K562 (cell line): ENCODE data around the gene OR2V2. TPM values are rescaled to one million over a fixed set of nuclear protein-coding genes. Genes with fewer than 3 reads are reported as not detected.

Experiments used
- ATF7 ChIP-seq: fragments of 450-650 bp; IDR thresholded peaks from 2 replicates; pipeline ENCODE4 v1.7.1; 2014; ENCODE audit warnings: mild to moderate bottlenecking, moderate library complexity
- EHMT2 ChIP-seq: fragments of 450-650 bp; IDR thresholded peaks from 2 replicates; pipeline ENCODE4 v1.6.1; 2018; ENCODE audit warnings: antibody characterized with exemption
- ESRRB ChIP-seq: fragments of 250-450 bp; sonication (Bioruptor Pico); IDR thresholded peaks from 2 replicates; pipeline ENCODE4 v1.5.0; 2020; ENCODE audit warnings: mild to moderate bottlenecking, moderate library complexity, borderline replicate concordance
- FOXP1 ChIP-seq: sonication (generic); formaldehyde crosslinking; IDR thresholded peaks from 2 replicates; pipeline ENCODE4 v1.8.0; 2022; ENCODE audit warnings: mild to moderate bottlenecking, missing genetic modification reagents
- GATAD2A ChIP-seq: fragments of 450-650 bp; IDR thresholded peaks from 2 replicates; pipeline ENCODE4 v1.6.1; 2017
- HDAC6 ChIP-seq: IDR thresholded peaks from 2 replicates; pipeline ENCODE4 v1.6.1; 2012; ENCODE audit warnings: low read depth, mild to moderate bottlenecking, control low read depth, inconsistent platforms, low read length, moderate library complexity
- HNRNPH1 ChIP-seq: fragments of 200-400 bp; formaldehyde crosslinking; optimal IDR thresholded peaks from 2 replicates; pipeline ENCODE3; 2017; ENCODE audit warnings: low read depth, mild to moderate bottlenecking, low read length, moderate library complexity
- MECOM ChIP-seq: fragments of 250-450 bp; sonication (Bioruptor Pico); IDR thresholded peaks from 2 replicates; pipeline ENCODE4 v1.8.0; 2022; ENCODE audit warnings: inconsistent platforms
- MTA1 ChIP-seq: fragments of 450-650 bp; IDR thresholded peaks from 2 replicates; pipeline ENCODE4 v1.6.1; 2017; ENCODE audit warnings: borderline replicate concordance
- MYBL2 ChIP-seq, 2 experiments: fragments of 450-650 bp in 1 of 2; sonication (generic) in 1 of 2; formaldehyde crosslinking in 1 of 2; IDR thresholded peaks; 2 replicates each; pipeline versions ENCODE4 v1.6.1 to v1.8.1; 2017 to 2022; ENCODE audit warnings: borderline replicate concordance in 1 of 2, inconsistent platforms in 1 of 2, low read depth in 1 of 2, mild to moderate bottlenecking in 1 of 2, missing genetic modification reagents in 1 of 2, moderate library complexity in 1 of 2
- NR2F6 ChIP-seq: fragments of 450-650 bp; formaldehyde crosslinking; IDR thresholded peaks from 2 replicates; pipeline ENCODE4 v1.4.0; 2020; ENCODE audit warnings: mild to moderate bottlenecking
- POLR2H ChIP-seq: IDR thresholded peaks from 2 replicates; pipeline ENCODE4 v1.6.1; 2016; ENCODE audit warnings: missing genetic modification characterization, low read depth, mild to moderate bottlenecking, control low read depth, missing compliant biosample characterization, moderate library complexity
- SMAD2 ChIP-seq: fragments of 150-350 bp; IDR thresholded peaks from 2 replicates; pipeline ENCODE4 v1.6.1; 2014; ENCODE audit warnings: low read depth, mild to moderate bottlenecking, low read length
- STAG1 ChIP-seq: sonication (generic); formaldehyde crosslinking; IDR thresholded peaks from 2 replicates; pipeline ENCODE4 v1.5.0; 2020; ENCODE audit warnings: missing genetic modification reagents, borderline replicate concordance
- TEAD1 ChIP-seq, 2 experiments: fragments of 450-650 bp in 1 of 2; sonication (generic) in 1 of 2; formaldehyde crosslinking; IDR thresholded peaks; 2 replicates each; pipeline versions ENCODE4 v1.4.0 to v1.8.0; 2020 to 2022; ENCODE audit warnings: mild to moderate bottlenecking in 2 of 2, missing genetic modification reagents in 1 of 2
- ZBTB33 ChIP-seq: sonication (generic); formaldehyde crosslinking; IDR thresholded peaks from 2 replicates; pipeline ENCODE4 v1.8.1; 2023; ENCODE audit warnings: mild to moderate bottlenecking, missing genetic modification reagents
- ZNF143 ChIP-seq: sonication (generic); formaldehyde crosslinking; IDR thresholded peaks from 2 replicates; pipeline ENCODE4 v1.9.0; 2022; ENCODE audit warnings: mild to moderate bottlenecking, missing genetic modification reagents
- ZNF408 ChIP-seq: fragments of 250-450 bp; sonication (Bioruptor Pico); IDR thresholded peaks from 2 replicates; pipeline ENCODE4 v1.4.0; 2020; ENCODE audit warnings: low read depth, mild to moderate bottlenecking, moderate library complexity
- ZNF668 ChIP-seq: fragments of 250-450 bp; sonication (Bioruptor Pico); IDR thresholded peaks from 2 replicates; pipeline ENCODE4 v1.8.0; 2022; ENCODE audit warnings: mild to moderate bottlenecking, inconsistent platforms
- polyA plus RNA-seq, 8 experiments: library from polyadenylated mRNA; depleted of rRNA in 4 of 8; stranded (reverse) in 5 of 8; unstranded in 3 of 8; fragments of >200 nt; fragmentation: Nextera tagmentation in 2 of 8; fragmentation: Illumina TruSeq in 1 of 8; extraction: Ambion mirVana in 2 of 8; extraction: Trizol in 1 of 8; gene quantifications; 2 replicates each; pipeline versions ENCODE4 v1.2.1 to v1.2.3, GENCODE V29; 2011 to 2014; ENCODE audit warnings: inconsistent platforms in 1 of 8, missing spikeins in 1 of 8
- total RNA-seq, 7 experiments: library from RNA; depleted of rRNA in 6 of 7; stranded (reverse); fragments of >200 nt in 6 of 7; fragmentation: Illumina TruSeq in 2 of 7; extraction: Trizol in 2 of 7; gene quantifications; 2 replicates each; pipeline versions ENCODE4 v1.2.1 to v1.2.3, GENCODE V29; 2011 to 2021; ENCODE audit warnings: low replicate concordance in 1 of 7
- TF ChIP-seq, protein P1 (sequence below): fragments of 250-450 bp; sonication (Bioruptor Pico); IDR thresholded peaks from 2 replicates; pipeline ENCODE4 v1.8.0; 2021; ENCODE audit warnings: borderline replicate concordance, mild to moderate bottlenecking, moderate library complexity; ENCODE audit not compliant: poor library complexity, severe bottlenecking
- TF ChIP-seq, protein P2 (sequence below): fragments of 250-450 bp; sonication (Bioruptor Pico); IDR thresholded peaks from 2 replicates; pipeline ENCODE4 v1.5.0; 2021; ENCODE audit warnings: mild to moderate bottlenecking, borderline replicate concordance
- TF ChIP-seq, protein P3 (sequence below): sonication (generic); formaldehyde crosslinking; IDR thresholded peaks from 2 replicates; pipeline ENCODE4 v1.8.1; 2022; ENCODE audit warnings: missing genetic modification reagents

OR2V2 gene
- total and polyA plus RNA-seq, 9 of the 15 experiments (the other 6 are each of a cell fraction or from before 2014, with no cell fraction given) = 0.01 TPM; not detected in 8

DNA sequence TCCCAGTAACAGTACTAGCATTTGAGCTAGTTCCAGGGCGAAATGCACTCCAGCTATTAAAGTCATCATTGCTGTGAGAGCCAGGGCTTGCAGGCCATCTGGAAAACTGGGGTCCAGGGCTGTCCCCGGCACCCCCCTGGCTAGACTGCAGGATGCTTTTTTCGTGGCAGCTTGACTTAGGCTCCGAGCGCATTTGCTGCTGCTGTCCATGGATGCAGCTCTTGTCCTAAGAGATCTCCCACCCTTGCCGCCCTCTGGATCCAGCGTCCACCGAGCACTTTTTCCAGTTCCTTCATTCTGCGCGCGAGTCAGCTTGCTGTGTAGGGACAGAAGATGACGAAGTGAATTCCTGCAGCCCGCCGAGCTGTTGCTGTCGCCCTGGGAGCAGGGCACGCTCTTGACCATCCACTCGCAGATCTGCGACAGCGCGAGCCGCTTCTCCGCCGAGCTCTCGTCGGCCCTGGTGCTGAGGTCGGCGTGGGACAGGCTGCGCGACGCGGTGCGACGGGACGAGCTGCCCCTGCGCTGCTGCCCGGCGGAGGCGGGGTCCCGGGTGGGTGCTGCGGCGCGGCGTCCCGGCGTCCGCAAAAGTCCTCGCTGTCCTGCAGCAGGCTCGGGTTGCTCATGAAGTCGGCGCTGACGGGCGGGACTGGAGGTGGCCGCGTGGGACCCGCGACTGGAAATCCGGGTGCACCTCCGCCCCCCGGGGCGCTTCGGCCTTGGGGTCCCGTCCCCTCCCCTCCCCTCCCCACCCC lies 47.1 kb upstream of the OR2V2 start (continued):
- no peak for TF ChIP-seq ZNF143 (CRISPR knock-in tag)
- TF ChIP-seq, protein P1, sequence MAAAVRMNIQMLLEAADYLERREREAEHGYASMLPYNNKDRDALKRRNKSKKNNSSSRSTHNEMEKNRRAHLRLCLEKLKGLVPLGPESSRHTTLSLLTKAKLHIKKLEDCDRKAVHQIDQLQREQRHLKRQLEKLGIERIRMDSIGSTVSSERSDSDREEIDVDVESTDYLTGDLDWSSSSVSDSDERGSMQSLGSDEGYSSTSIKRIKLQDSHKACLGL (CRISPR knock-in tag) = no peak
- peak in 1 of 2 experiments; percentile 44; a peak in 1 of 4 replicates for TF ChIP-seq TEAD1 (CRISPR knock-in tag; IDR thresholded peaks at IDR 0.05)
- TF ChIP-seq, protein P2, sequence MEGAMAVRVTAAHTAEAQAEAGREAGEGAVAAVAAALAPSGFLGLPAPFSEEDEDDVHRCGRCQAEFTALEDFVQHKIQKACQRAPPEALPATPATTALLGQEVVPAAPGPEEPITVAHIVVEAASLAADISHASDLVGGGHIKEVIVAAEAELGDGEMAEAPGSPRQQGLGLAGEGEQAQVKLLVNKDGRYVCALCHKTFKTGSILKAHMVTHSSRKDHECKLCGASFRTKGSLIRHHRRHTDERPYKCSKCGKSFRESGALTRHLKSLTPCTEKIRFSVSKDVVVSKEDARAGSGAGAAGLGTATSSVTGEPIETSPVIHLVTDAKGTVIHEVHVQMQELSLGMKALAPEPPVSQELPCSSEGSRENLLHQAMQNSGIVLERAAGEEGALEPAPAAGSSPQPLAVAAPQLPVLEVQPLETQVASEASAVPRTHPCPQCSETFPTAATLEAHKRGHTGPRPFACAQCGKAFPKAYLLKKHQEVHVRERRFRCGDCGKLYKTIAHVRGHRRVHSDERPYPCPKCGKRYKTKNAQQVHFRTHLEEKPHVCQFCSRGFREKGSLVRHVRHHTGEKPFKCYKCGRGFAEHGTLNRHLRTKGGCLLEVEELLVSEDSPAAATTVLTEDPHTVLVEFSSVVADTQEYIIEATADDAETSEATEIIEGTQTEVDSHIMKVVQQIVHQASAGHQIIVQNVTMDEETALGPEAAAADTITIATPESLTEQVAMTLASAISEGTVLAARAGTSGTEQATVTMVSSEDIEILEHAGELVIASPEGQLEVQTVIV (CRISPR knock-in tag) = no peak
- TF ChIP-seq ESRRB = no peak
- no peak for TF ChIP-seq HDAC6
- no peak for TF ChIP-seq ZNF408
- 0 out of 2 replicates have a peak, but pooled peaks have one; percentile 23 for TF ChIP-seq ATF7
- TF ChIP-seq FOXP1 (CRISPR knock-in tag) = no peak
- no peak for TF ChIP-seq MTA1
- TF ChIP-seq POLR2H = no peak
- TF ChIP-seq EHMT2 = no peak
- no peak for TF ChIP-seq NR2F6 (CRISPR knock-in tag)
- no peak for TF ChIP-seq MECOM (CRISPR knock-in tag)
- TF ChIP-seq GATAD2A = peak; percentile 65; the same call in 1 of the 2 replicates
- TF ChIP-seq SMAD2 = no peak
- TF ChIP-seq STAG1 = no peak
- TF ChIP-seq ZNF668 (CRISPR knock-in tag) = no peak
- TF ChIP-seq ZBTB33 (CRISPR knock-in tag) = no peak
- no peak for TF ChIP-seq MYBL2 (IDR thresholded peaks at IDR 0.05; ENCODE audit: low read depth)
- TF ChIP-seq MYBL2 (CRISPR knock-in tag; IDR thresholded peaks at IDR 0.05; ENCODE audit: borderline replicate concordance) = no peak
- TF ChIP-seq, protein P3, sequence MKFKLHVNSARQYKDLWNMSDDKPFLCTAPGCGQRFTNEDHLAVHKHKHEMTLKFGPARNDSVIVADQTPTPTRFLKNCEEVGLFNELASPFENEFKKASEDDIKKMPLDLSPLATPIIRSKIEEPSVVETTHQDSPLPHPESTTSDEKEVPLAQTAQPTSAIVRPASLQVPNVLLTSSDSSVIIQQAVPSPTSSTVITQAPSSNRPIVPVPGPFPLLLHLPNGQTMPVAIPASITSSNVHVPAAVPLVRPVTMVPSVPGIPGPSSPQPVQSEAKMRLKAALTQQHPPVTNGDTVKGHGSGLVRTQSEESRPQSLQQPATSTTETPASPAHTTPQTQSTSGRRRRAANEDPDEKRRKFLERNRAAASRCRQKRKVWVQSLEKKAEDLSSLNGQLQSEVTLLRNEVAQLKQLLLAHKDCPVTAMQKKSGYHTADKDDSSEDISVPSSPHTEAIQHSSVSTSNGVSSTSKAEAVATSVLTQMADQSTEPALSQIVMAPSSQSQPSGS = no peak
- TF ChIP-seq HNRNPH1 = no peak
